K562 (cell line): ENCODE results near the gene DENND2A.

Experiments used
- ADNP ChIP-seq: fragments of 200-800 bp; sonication (Bioruptor generic); IDR thresholded peaks from 2 replicates; pipeline ENCODE4 v1.6.1; 2016; ENCODE audit warnings: missing genetic modification characterization, missing compliant biosample characterization
- EGR1 ChIP-seq: fragments of 450-650 bp; conservative IDR thresholded peaks from 2 replicates; pipeline ENCODE4 v1.6.1; 2017; ENCODE audit warnings: mild to moderate bottlenecking
- EP300 ChIP-seq: IDR thresholded peaks from 2 replicates; pipeline ENCODE4 v1.6.1; 2012; ENCODE audit warnings: low read length, improper control_type of control experiment
- ETS1 ChIP-seq: conservative IDR thresholded peaks from 2 replicates; pipeline ENCODE4 v1.6.1; 2011; ENCODE audit warnings: low read depth, mild to moderate bottlenecking, low read length; ENCODE audit not compliant: control insufficient read depth
- FOXK2 ChIP-seq, 2 experiments: fragments of 450-650 bp; IDR thresholded peaks in 1 of 2; conservative IDR thresholded peaks in 1 of 2; 2 replicates each; pipeline ENCODE4 v1.6.1; 2016; ENCODE audit warnings: low read depth in 2 of 2, mild to moderate bottlenecking in 1 of 2
- KLF6 ChIP-seq: fragments of 250-450 bp; sonication (Bioruptor Pico); IDR thresholded peaks from 2 replicates; pipeline ENCODE4 v1.4.0; 2020; ENCODE audit warnings: mild to moderate bottlenecking, moderate library complexity, borderline replicate concordance
- MLX ChIP-seq, 2 experiments: fragments of 450-650 bp in 1 of 2; sonication (generic) in 1 of 2; formaldehyde crosslinking; conservative IDR thresholded peaks; 2 replicates each; pipeline versions ENCODE4 v1.4.0 to v1.8.1; 2020 to 2022; ENCODE audit warnings: mild to moderate bottlenecking in 1 of 2, missing genetic modification reagents in 1 of 2
- MTA3 ChIP-seq: fragments of 450-650 bp; formaldehyde crosslinking; IDR thresholded peaks from 2 replicates; pipeline ENCODE4 v1.6.1; 2017; ENCODE audit warnings: mild to moderate bottlenecking, borderline replicate concordance
- YY1 ChIP-seq, 3 experiments: IDR thresholded peaks; 2 replicates each; pipeline ENCODE4 v1.6.1; 2011; ENCODE audit warnings: low read length in 2 of 3, mild to moderate bottlenecking in 2 of 3, moderate library complexity in 2 of 3, borderline replicate concordance in 1 of 3, control low read depth in 1 of 3, low read depth in 1 of 3; ENCODE audit not compliant: insufficient read depth in 3 of 3, insufficient replicate concordance in 2 of 3, control insufficient read depth in 1 of 3, insufficient read length in 1 of 3; ENCODE audit errors: extremely low read depth in 1 of 3

- no peak for TF ChIP-seq MLX (CRISPR knock-in tag; conservative IDR thresholded peaks at IDR 0.05)
- TF ChIP-seq KLF6, result no peak
- no peak for TF ChIP-seq FOXK2 (conservative IDR thresholded peaks at IDR 0.05 in 1 of 2, IDR thresholded peaks at IDR 0.05 in 1 of 2; ENCODE audit: low read depth in 2 of 2)
- no peak for TF ChIP-seq ETS1
- TF ChIP-seq ADNP, result no peak
- TF ChIP-seq YY1 (IDR thresholded peaks at IDR 0.05; ENCODE audit: borderline replicate concordance in 1 of 3, control insufficient read depth in 1 of 3, extremely low read depth in 1 of 3, insufficient read depth in 3 of 3, insufficient read length in 1 of 3, insufficient replicate concordance in 2 of 3, low read depth in 1 of 3, low read length in 2 of 3), result no peak
- TF ChIP-seq EGR1, result no peak
- no peak for TF ChIP-seq EP300
- no peak for TF ChIP-seq MTA3
These were observed 464 bp downstream of the DENND2A start for GRCh38 chr7:140640060-140640637.
